Liver (tissue), 3 donors: ENCODE results near the gene LEMD3.

Experiments
- EGR1 ChIP-seq, 2 donors: IDR thresholded peaks; 2 replicates each; pipeline ENCODE4 v1.6.1; 2016 to 2018; ENCODE audit warnings: antibody characterized with exemption in 2 of 2, low read depth in 2 of 2
- FOXA1 ChIP-seq: IDR thresholded peaks from 2 replicates; pipeline ENCODE4 v1.6.1; 2016; ENCODE audit warnings: antibody characterized with exemption
- FOXA2 ChIP-seq: IDR thresholded peaks from 2 replicates; pipeline ENCODE4 v1.6.1; 2016; ENCODE audit warnings: antibody characterized with exemption
- JUND ChIP-seq, 2 donors: IDR thresholded peaks; 2 replicates each; pipeline ENCODE4 v1.6.1; 2016; ENCODE audit warnings: antibody characterized with exemption in 2 of 2
- SP1 ChIP-seq: IDR thresholded peaks from 2 replicates; pipeline ENCODE4 v1.6.1; 2018; ENCODE audit warnings: antibody characterized with exemption, mild to moderate bottlenecking
- TAF1 ChIP-seq: conservative IDR thresholded peaks from 2 replicates; pipeline ENCODE4 v1.6.1; 2016; ENCODE audit warnings: antibody characterized with exemption, mild to moderate bottlenecking
- TF ChIP-seq, protein P1 (sequence below): fragments of 150-350 bp; IDR thresholded peaks from 2 replicates; pipeline ENCODE4 v1.5.1; 2017; ENCODE audit warnings: improper control_type of control experiment, low read depth, low read length; ENCODE audit not compliant: missing input control
- TF ChIP-seq, protein P2 (sequence below): IDR thresholded peaks from 2 replicates; pipeline ENCODE4 v1.6.1; 2016; ENCODE audit warnings: antibody characterized with exemption, mild to moderate bottlenecking
- TF ChIP-seq, protein P3 (sequence below): IDR thresholded peaks from 2 replicates; pipeline ENCODE4 v1.6.1; 2016; ENCODE audit warnings: antibody characterized with exemption
- TF ChIP-seq, protein P4 (sequence below): IDR thresholded peaks from 2 replicates; pipeline ENCODE4 v1.6.1; 2016; ENCODE audit warnings: antibody characterized with exemption
- TF ChIP-seq, protein P5 (sequence below): IDR thresholded peaks from 2 replicates; pipeline ENCODE4 v1.6.1; 2016; ENCODE audit warnings: antibody characterized with exemption
- donor health status: healthy.
- donor health status: healthy.

DNA sequence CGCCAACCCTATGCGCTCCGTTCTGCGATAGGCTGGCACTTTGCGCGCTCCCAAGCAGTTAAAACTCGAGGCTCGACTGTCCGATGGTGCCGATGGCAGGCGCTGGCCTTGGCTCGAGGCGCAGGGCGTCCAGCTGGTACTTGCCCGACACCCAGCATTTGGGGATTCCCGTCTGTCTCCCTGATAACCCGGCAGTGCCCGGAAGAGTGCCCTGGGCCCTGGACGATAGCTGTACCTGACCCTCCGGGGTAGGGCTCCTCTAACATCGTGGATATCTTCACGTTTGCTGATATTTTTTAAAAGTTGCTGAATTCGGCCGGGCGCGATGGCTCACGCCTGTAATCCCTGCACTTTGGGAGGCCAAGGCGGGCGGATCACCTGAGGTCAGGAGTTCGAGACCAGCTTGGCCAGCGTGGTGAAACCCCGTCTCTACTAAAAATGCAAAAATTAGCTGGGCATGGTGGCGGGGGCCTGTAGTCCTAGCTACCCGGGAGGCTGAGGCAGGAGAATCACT lies 47.4 kb upstream of the LEMD3 start:
- TF ChIP-seq, protein P1, sequence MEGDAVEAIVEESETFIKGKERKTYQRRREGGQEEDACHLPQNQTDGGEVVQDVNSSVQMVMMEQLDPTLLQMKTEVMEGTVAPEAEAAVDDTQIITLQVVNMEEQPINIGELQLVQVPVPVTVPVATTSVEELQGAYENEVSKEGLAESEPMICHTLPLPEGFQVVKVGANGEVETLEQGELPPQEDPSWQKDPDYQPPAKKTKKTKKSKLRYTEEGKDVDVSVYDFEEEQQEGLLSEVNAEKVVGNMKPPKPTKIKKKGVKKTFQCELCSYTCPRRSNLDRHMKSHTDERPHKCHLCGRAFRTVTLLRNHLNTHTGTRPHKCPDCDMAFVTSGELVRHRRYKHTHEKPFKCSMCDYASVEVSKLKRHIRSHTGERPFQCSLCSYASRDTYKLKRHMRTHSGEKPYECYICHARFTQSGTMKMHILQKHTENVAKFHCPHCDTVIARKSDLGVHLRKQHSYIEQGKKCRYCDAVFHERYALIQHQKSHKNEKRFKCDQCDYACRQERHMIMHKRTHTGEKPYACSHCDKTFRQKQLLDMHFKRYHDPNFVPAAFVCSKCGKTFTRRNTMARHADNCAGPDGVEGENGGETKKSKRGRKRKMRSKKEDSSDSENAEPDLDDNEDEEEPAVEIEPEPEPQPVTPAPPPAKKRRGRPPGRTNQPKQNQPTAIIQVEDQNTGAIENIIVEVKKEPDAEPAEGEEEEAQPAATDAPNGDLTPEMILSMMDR: no peak
- TF ChIP-seq, protein P2, sequence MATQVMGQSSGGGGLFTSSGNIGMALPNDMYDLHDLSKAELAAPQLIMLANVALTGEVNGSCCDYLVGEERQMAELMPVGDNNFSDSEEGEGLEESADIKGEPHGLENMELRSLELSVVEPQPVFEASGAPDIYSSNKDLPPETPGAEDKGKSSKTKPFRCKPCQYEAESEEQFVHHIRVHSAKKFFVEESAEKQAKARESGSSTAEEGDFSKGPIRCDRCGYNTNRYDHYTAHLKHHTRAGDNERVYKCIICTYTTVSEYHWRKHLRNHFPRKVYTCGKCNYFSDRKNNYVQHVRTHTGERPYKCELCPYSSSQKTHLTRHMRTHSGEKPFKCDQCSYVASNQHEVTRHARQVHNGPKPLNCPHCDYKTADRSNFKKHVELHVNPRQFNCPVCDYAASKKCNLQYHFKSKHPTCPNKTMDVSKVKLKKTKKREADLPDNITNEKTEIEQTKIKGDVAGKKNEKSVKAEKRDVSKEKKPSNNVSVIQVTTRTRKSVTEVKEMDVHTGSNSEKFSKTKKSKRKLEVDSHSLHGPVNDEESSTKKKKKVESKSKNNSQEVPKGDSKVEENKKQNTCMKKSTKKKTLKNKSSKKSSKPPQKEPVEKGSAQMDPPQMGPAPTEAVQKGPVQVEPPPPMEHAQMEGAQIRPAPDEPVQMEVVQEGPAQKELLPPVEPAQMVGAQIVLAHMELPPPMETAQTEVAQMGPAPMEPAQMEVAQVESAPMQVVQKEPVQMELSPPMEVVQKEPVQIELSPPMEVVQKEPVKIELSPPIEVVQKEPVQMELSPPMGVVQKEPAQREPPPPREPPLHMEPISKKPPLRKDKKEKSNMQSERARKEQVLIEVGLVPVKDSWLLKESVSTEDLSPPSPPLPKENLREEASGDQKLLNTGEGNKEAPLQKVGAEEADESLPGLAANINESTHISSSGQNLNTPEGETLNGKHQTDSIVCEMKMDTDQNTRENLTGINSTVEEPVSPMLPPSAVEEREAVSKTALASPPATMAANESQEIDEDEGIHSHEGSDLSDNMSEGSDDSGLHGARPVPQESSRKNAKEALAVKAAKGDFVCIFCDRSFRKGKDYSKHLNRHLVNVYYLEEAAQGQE: no peak
- TF ChIP-seq, protein P3, sequence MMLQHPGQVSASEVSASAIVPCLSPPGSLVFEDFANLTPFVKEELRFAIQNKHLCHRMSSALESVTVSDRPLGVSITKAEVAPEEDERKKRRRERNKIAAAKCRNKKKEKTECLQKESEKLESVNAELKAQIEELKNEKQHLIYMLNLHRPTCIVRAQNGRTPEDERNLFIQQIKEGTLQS: no peak
- TF ChIP-seq JUND (IDR thresholded peaks at IDR 0.05): no peak
- no peak for TF ChIP-seq EGR1 (IDR thresholded peaks at IDR 0.05; ENCODE audit: low read depth in 2 of 2)
- TF ChIP-seq FOXA1: no peak
- no peak for TF ChIP-seq FOXA2
- TF ChIP-seq, protein P4, sequence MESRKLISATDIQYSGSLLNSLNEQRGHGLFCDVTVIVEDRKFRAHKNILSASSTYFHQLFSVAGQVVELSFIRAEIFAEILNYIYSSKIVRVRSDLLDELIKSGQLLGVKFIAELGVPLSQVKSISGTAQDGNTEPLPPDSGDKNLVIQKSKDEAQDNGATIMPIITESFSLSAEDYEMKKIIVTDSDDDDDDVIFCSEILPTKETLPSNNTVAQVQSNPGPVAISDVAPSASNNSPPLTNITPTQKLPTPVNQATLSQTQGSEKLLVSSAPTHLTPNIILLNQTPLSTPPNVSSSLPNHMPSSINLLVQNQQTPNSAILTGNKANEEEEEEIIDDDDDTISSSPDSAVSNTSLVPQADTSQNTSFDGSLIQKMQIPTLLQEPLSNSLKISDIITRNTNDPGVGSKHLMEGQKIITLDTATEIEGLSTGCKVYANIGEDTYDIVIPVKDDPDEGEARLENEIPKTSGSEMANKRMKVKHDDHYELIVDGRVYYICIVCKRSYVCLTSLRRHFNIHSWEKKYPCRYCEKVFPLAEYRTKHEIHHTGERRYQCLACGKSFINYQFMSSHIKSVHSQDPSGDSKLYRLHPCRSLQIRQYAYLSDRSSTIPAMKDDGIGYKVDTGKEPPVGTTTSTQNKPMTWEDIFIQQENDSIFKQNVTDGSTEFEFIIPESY: no peak
- TF ChIP-seq TAF1: no peak
- no peak for TF ChIP-seq SP1
- TF ChIP-seq, protein P5, sequence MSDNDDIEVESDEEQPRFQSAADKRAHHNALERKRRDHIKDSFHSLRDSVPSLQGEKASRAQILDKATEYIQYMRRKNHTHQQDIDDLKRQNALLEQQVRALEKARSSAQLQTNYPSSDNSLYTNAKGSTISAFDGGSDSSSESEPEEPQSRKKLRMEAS: no peak
